ENCODE results near the gene SLC35F3.
"Not testable (repeated sequence)": the region's sequence is repeated elsewhere in the genome, so short reads cannot be mapped to it uniquely, and the experiment has no call there.

SLC35F3 gene

GRCh38 chr1:234163267-234163919, 258.9 kb downstream of the SLC35F3 start:
- no peak for TF ChIP-seq ZNF274 (IDR thresholded peaks at IDR 0.05; ENCODE audit: low read depth, low read length)
- H3K4me3 ChIP-seq (ENCODE audit: low read length), result no peak overlapping the region

- TF ChIP-seq ZNF274 (IDR thresholded peaks at IDR 0.05; ENCODE audit: low read depth, low read length), result no peak
- H3K4me3 ChIP-seq (ENCODE audit: low read length), result no peak overlapping the region
Measured at GRCh38 chr1:234164098-234164709, 259.7 kb downstream of the SLC35F3 start.

GRCh38 chr1:234168061-234168724, 263.7 kb downstream of the SLC35F3 start:
- no peak overlapping the region for H3K4me3 ChIP-seq (ENCODE audit: low read length)
- no peak for TF ChIP-seq ZNF274 (IDR thresholded peaks at IDR 0.05; ENCODE audit: low read depth, low read length)

- TF ChIP-seq ZNF274 (IDR thresholded peaks at IDR 0.05; ENCODE audit: low read depth, low read length), result no peak
- H3K4me3 ChIP-seq (ENCODE audit: low read length), result no peak overlapping the region
Measured at GRCh38 chr1:234169161-234169849, 264.8 kb downstream of the SLC35F3 start.

GRCh38 chr1:234170067-234170466, 265.6 kb downstream of the SLC35F3 start:
- no peak overlapping the region for H3K4me3 ChIP-seq (ENCODE audit: low read length)
- no peak for TF ChIP-seq ZNF274 (IDR thresholded peaks at IDR 0.05; ENCODE audit: low read depth, low read length)

- H3K4me3 ChIP-seq (ENCODE audit: low read length), result no peak overlapping the region
- TF ChIP-seq ZNF274 (IDR thresholded peaks at IDR 0.05; ENCODE audit: low read depth, low read length), result no peak
Measured at GRCh38 chr1:234170622-234171021, 266.1 kb downstream of the SLC35F3 start.

GRCh38 chr1:234173968-234174367, 269.5 kb downstream of the SLC35F3 start:
- no peak overlapping the region for H3K4me3 ChIP-seq (ENCODE audit: low read length)
- TF ChIP-seq ZNF274 (IDR thresholded peaks at IDR 0.05; ENCODE audit: low read depth, low read length), result no peak

GRCh38 chr1:234175363-234175762, 270.9 kb downstream of the SLC35F3 start:
- no peak overlapping the region for H3K4me3 ChIP-seq (ENCODE audit: low read length)
- TF ChIP-seq ZNF274 (IDR thresholded peaks at IDR 0.05; ENCODE audit: low read depth, low read length), result no peak

GRCh38 chr1:234176000-234176399, 271.5 kb downstream of the SLC35F3 start:
- TF ChIP-seq ZNF274 (IDR thresholded peaks at IDR 0.05; ENCODE audit: low read depth, low read length), result no peak
- no peak overlapping the region for H3K4me3 ChIP-seq (ENCODE audit: low read length)

- not testable (repeated sequence) for H3K4me3 ChIP-seq (ENCODE audit: low read length)
Measured at GRCh38 chr1:234176847-234177246, 272.4 kb downstream of the SLC35F3 start.

- H3K4me3 ChIP-seq (ENCODE audit: low read length), result no peak overlapping the region
- TF ChIP-seq ZNF274 (IDR thresholded peaks at IDR 0.05; ENCODE audit: low read depth, low read length), result no peak
Measured at GRCh38 chr1:234185438-234185837, 281.0 kb downstream of the SLC35F3 start.

GRCh38 chr1:234186037-234186688, 281.7 kb downstream of the SLC35F3 start:
- TF ChIP-seq ZNF274 (IDR thresholded peaks at IDR 0.05; ENCODE audit: low read depth, low read length), result no peak

GRCh38 chr1:234188454-234188792, 283.9 kb downstream of the SLC35F3 start:
- H3K4me3 ChIP-seq (ENCODE audit: low read length), result no peak overlapping the region
- TF ChIP-seq ZNF274 (IDR thresholded peaks at IDR 0.05; ENCODE audit: low read depth, low read length), result no peak

More at GRCh38 chr1:234186037-234186688, 281.7 kb downstream of the SLC35F3 start:
- H3K4me3 ChIP-seq (ENCODE audit: low read length), result no peak overlapping the region

- TF ChIP-seq ZNF274 (IDR thresholded peaks at IDR 0.05; ENCODE audit: low read depth, low read length), result no peak
- H3K4me3 ChIP-seq (ENCODE audit: low read length), result no peak overlapping the region
Measured at GRCh38 chr1:234197839-234198238, 293.4 kb downstream of the SLC35F3 start.
